ENCODE measurements around the gene METTL17. TPM values are rescaled to one million over a fixed set of nuclear protein-coding genes. Genes with fewer than 3 reads are reported as not detected.

METTL17 gene
- total and polyA plus RNA-seq, 2 of the 13 experiments (the other 11 are each of a cell fraction or from before 2014, with no cell fraction given): 122 to 199 TPM

- no peak for TF ChIP-seq ZNF724P (CRISPR knock-in tag; IDR thresholded peaks at IDR 0.05; ENCODE audit: borderline replicate concordance)
- 0 out of 2 replicates have a peak, but pooled peaks have one; percentile 28 for TF ChIP-seq RXRB (CRISPR knock-in tag; IDR thresholded peaks at IDR 0.05; ENCODE audit: borderline replicate concordance)
- TF ChIP-seq GATAD1 (CRISPR knock-in tag; IDR thresholded peaks at IDR 0.05): 0 out of 2 replicates have a peak, but pooled peaks have one; percentile 37
- TF ChIP-seq ZNF652 (CRISPR knock-in tag; IDR thresholded peaks at IDR 0.05; ENCODE audit: borderline replicate concordance, low read depth): no peak
- no peak for TF ChIP-seq ZNF816 (CRISPR knock-in tag; IDR thresholded peaks at IDR 0.05; ENCODE audit: borderline replicate concordance)
- no peak for TF ChIP-seq MEIS1 (CRISPR knock-in tag; IDR thresholded peaks at IDR 0.05; ENCODE audit: borderline replicate concordance)
- TF ChIP-seq ZNF44 (CRISPR knock-in tag; IDR thresholded peaks at IDR 0.05): no peak; the same call in 1 of the 2 replicates
- TF ChIP-seq ZNF557 (CRISPR knock-in tag; IDR thresholded peaks at IDR 0.05): peak; percentile 73; the same call in 1 of the 2 replicates
- peak; percentile 38 for TF ChIP-seq KAT8 (CRISPR knock-in tag; IDR thresholded peaks at IDR 0.05)
- peak; percentile 93 for TF ChIP-seq ZKSCAN5 (CRISPR knock-in tag; IDR thresholded peaks at IDR 0.05)
- no peak for TF ChIP-seq PBX2 (CRISPR knock-in tag; IDR thresholded peaks at IDR 0.05)
- TF ChIP-seq RFXANK (CRISPR knock-in tag; IDR thresholded peaks at IDR 0.05): no peak
- TF ChIP-seq TFDP1 (CRISPR knock-in tag; IDR thresholded peaks at IDR 0.05; ENCODE audit: borderline replicate concordance): peak; percentile 44; the same call in 1 of the 2 replicates
- no peak for TF ChIP-seq SP1 (IDR thresholded peaks at IDR 0.05)
- no peak; the same call in 1 of the 2 replicates for TF ChIP-seq SP1 (CRISPR knock-in tag; IDR thresholded peaks at IDR 0.05)
- TF ChIP-seq ZSCAN30 (CRISPR knock-in tag; IDR thresholded peaks at IDR 0.05): no peak
- no peak for TF ChIP-seq ZBTB49 (CRISPR knock-in tag; IDR thresholded peaks at IDR 0.05; ENCODE audit: borderline replicate concordance)
- TF ChIP-seq BORCS8-MEF2B (CRISPR knock-in tag; IDR thresholded peaks at IDR 0.05): peak; percentile 12
- TF ChIP-seq ZNF337 (CRISPR knock-in tag; IDR thresholded peaks at IDR 0.05; ENCODE audit: borderline replicate concordance, low read depth): 0 out of 2 replicates have a peak, but pooled peaks have one; percentile 38
- no peak for TF ChIP-seq SUZ12 (IDR thresholded peaks at IDR 0.05; ENCODE audit: low read depth, low read length)
- TF ChIP-seq NFE2L2 (IDR thresholded peaks at IDR 0.05; ENCODE audit: low read length): no peak
- TF ChIP-seq ZBTB46 (CRISPR knock-in tag; IDR thresholded peaks at IDR 0.05; ENCODE audit: borderline replicate concordance): no peak; the same call in 1 of the 2 replicates
- no peak for TF ChIP-seq PCBP2 (optimal IDR thresholded peaks at IDR 0.05; ENCODE audit: low read depth, low read length, poor library complexity, severe bottlenecking)
- TF ChIP-seq JDP2 (CRISPR knock-in tag; IDR thresholded peaks at IDR 0.05; ENCODE audit: borderline replicate concordance): no peak; the same call in 1 of the 2 replicates
These were observed 18.6 kb upstream of the METTL17 start (continued) for GRCh38 chr14:20970983-20971704.

Data from HepG2 (cell line).